DOHH2 (cell line): ENCODE measurements around the gene XRCC1.

ENCODE experiments used
- H3F3A ChIP-seq: fragments of 200-600 bp; sonication (generic), shearing (Covaris generic); 2 replicates; pipeline ENCODE4 v1.6.0; 2016; ENCODE audit warnings: antibody characterized with exemption, mild to moderate bottlenecking; ENCODE audit not compliant: control insufficient read depth, insufficient read depth
- H3K27ac ChIP-seq: fragments of 200-600 bp; sonication (generic); 2 replicates; pipeline ENCODE4 v1.5.1; 2014; ENCODE audit warnings: low read depth, mild to moderate bottlenecking, low read length, moderate library complexity
- H3K27me3 ChIP-seq: fragments of 200-600 bp; sonication (generic); 2 replicates; pipeline ENCODE4 v1.6.1; 2014; ENCODE audit warnings: mild to moderate bottlenecking, low read length, mixed read lengths; ENCODE audit not compliant: control insufficient read depth
- H3K36me3 ChIP-seq: fragments of 200-600 bp; sonication (generic); 2 replicates; pipeline ENCODE4 v1.6.1; 2014; ENCODE audit warnings: mild to moderate bottlenecking, low read length, moderate library complexity, mixed read lengths; ENCODE audit not compliant: control insufficient read depth
- H3K4me1 ChIP-seq: fragments of 200-600 bp; sonication (generic); 2 replicates; pipeline ENCODE4 v1.6.1; 2014; ENCODE audit warnings: mild to moderate bottlenecking, low read length, mixed read lengths; ENCODE audit not compliant: control insufficient read depth
- H3K4me2 ChIP-seq: fragments of 200-600 bp; sonication (generic); 2 replicates; pipeline ENCODE4 v1.6.0; 2014; ENCODE audit warnings: mild to moderate bottlenecking, low read length, moderate library complexity
- H3K4me3 ChIP-seq: fragments of 200-600 bp; sonication (generic); 2 replicates; pipeline ENCODE4 v1.5.1; 2014; ENCODE audit warnings: mild to moderate bottlenecking, low read length, mixed read lengths
- H3K79me2 ChIP-seq: fragments of 200-600 bp; sonication (generic); 2 replicates; pipeline ENCODE4 v1.6.1; 2014; ENCODE audit warnings: mild to moderate bottlenecking, low read length, mixed read lengths; ENCODE audit not compliant: control insufficient read depth
- H3K9me2 ChIP-seq: fragments of 200-600 bp; sonication (generic); replicated peaks from 2 replicates; pipeline ENCODE4 v1.6.1; 2014; ENCODE audit warnings: mild to moderate bottlenecking, low read length, mixed read lengths; ENCODE audit not compliant: control insufficient read depth
- H3K9me3 ChIP-seq: fragments of 200-600 bp; sonication (generic); 2 replicates; pipeline ENCODE4 v1.6.1; 2014; ENCODE audit warnings: antibody characterized with exemption, low read length, mixed read lengths; ENCODE audit not compliant: control insufficient read depth, insufficient read depth
- H4K20me1 ChIP-seq: fragments of 200-600 bp; sonication (generic); 2 replicates; pipeline ENCODE4 v1.6.0; 2014; ENCODE audit warnings: low read depth, mild to moderate bottlenecking, antibody characterized with exemption, low read length, moderate library complexity; ENCODE audit not compliant: control insufficient read depth, insufficient read depth
- EZH2phosphoT487 ChIP-seq: fragments of 200-600 bp; sonication (generic); IDR thresholded peaks from 2 replicates; pipeline ENCODE4 v1.6.1; 2017; ENCODE audit warnings: borderline replicate concordance, mild to moderate bottlenecking, antibody characterized with exemption, low read length, moderate library complexity, mixed read lengths
- TF ChIP-seq, protein P1 (sequence below): fragments of 200-600 bp; sonication (generic); IDR thresholded peaks from one replicate; pipeline ENCODE4 v1.5.1; 2014; ENCODE audit warnings: antibody characterized with exemption, mild to moderate bottlenecking, low read depth, low read length; ENCODE audit not compliant: poor library complexity, severe bottlenecking

Gene XRCC1

GRCh38 chr19:43495082-43495481 lies 80.2 kb downstream of the XRCC1 start:
- TF ChIP-seq EZH2phosphoT487 = no peak
- TF ChIP-seq, protein P1, sequence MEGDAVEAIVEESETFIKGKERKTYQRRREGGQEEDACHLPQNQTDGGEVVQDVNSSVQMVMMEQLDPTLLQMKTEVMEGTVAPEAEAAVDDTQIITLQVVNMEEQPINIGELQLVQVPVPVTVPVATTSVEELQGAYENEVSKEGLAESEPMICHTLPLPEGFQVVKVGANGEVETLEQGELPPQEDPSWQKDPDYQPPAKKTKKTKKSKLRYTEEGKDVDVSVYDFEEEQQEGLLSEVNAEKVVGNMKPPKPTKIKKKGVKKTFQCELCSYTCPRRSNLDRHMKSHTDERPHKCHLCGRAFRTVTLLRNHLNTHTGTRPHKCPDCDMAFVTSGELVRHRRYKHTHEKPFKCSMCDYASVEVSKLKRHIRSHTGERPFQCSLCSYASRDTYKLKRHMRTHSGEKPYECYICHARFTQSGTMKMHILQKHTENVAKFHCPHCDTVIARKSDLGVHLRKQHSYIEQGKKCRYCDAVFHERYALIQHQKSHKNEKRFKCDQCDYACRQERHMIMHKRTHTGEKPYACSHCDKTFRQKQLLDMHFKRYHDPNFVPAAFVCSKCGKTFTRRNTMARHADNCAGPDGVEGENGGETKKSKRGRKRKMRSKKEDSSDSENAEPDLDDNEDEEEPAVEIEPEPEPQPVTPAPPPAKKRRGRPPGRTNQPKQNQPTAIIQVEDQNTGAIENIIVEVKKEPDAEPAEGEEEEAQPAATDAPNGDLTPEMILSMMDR = no peak
- Histone ChIP-seq H3K4me2 (no peak overlapping the region), H3K4me3 (no peak overlapping the region), H3K79me2 (no peaks in the 10 kb centered on the region), H3F3A (no peaks in the 10 kb centered on the region), H3K4me1 (no peaks in the 10 kb centered on the region), H3K27ac (no peak overlapping the region), H3K36me3 (no peaks in the 10 kb centered on the region), H3K27me3 (no peaks in the 10 kb centered on the region), H3K9me3 (no peaks in the 10 kb centered on the region), H3K9me2 (no peaks in the 10 kb centered on the region), H4K20me1 (no peaks in the 10 kb centered on the region)
